Pancreas (tissue), 10 donors: ENCODE results near the gene CDH7. TPM values are rescaled to one million over a fixed set of nuclear protein-coding genes. Genes with fewer than 3 reads are reported as not detected.
A peak's percentile ranks its signal among the peaks of the same experiment; 100 is the strongest.

Experiments used
- ATAC-seq, 4 donors: fragments of 200-7000 bp; cut with Tn5 transposase; one replicate each; pipeline versions ENCODE4 v1.8.0 to v1.9.1; 2020; ENCODE audit warnings: mild to moderate bottlenecking in 4 of 4, moderate library complexity in 4 of 4
- DNase-seq, 6 donors: peaks; one replicate each; pipeline ENCODE4 v3.0.0-alpha.2; 2020
- FAIRE-seq: peaks from 2 replicates; lab custom pipeline; 2012; peaks lifted over from hg19 to GRCh38; lab: Jason Lieb, UNC
- H3K27ac ChIP-seq, 4 donors: fragments of 200-600 bp; sonication (generic); 1 replicate in 3 of 4; 2 replicates in 1 of 4; pipeline versions ENCODE4 v1.5.0 to v1.8.0; 2020
- H3K27me3 ChIP-seq, 4 donors: fragments of 200-600 bp; one replicate each; pipeline ENCODE4 v1.8.0; 2021
- H3K36me3 ChIP-seq, 3 donors: fragments of 200-600 bp; sonication (generic) in 1 of 3; one replicate each; pipeline versions ENCODE4 v1.5.0 to v1.8.0; 2020 to 2021
- H3K4me1 ChIP-seq, 3 donors: fragments of 200-600 bp; one replicate each; pipeline ENCODE4 v1.8.0; 2021
- H3K4me3 ChIP-seq, 4 donors: fragments of 200-600 bp; sonication (generic) in 2 of 4; one replicate each; pipeline versions ENCODE4 v1.5.0 to v1.8.0; 2020 to 2021
- H3K9me3 ChIP-seq, 4 donors: fragments of 200-600 bp; one replicate each; pipeline ENCODE4 v1.8.0; 2021
- WGBS, 2 donors: extraction: QIAGEN DNeasy Blood & Tissue Kit; methylation state at CpG; one replicate each; pipeline ENCODE4 v1.1.7; 2013; 5-methylcytosine and 5-hydroxymethylcytosine counted together
- intact Hi-C, 3 donors: fragments of 100-400 bp; cut with DNase I; formaldehyde crosslinking; loops; one replicate each; pipeline versions ENCODE4 v1.11.1 to v1.14.2; 2022
- polyA plus RNA-seq, 2 donors: library from polyadenylated mRNA; stranded (reverse); fragments of 200-250 nt; gene quantifications; one replicate each; pipeline ENCODE4 v1.2.3, GENCODE V29; 2013
- total RNA-seq, 6 donors: library from RNA; stranded (reverse); fragmentation: NEBNext Ultra II Directional in 4 of 6; extraction: Animal tissue kit (Norgen Biotek cat#: 25700) in 4 of 6; gene quantifications; one replicate each; pipeline versions ENCODE4 v1.2.1 to v1.2.4, GENCODE V29; 2021 to 2023
- TF ChIP-seq, protein P1 (sequence below), 4 donors: fragments of 200-600 bp; sonication (generic) in 3 of 4; IDR thresholded peaks; one replicate each; pipeline versions ENCODE4 v1.5.0 to v1.8.0; 2021; ENCODE audit warnings: antibody characterized with exemption in 4 of 4
- donor health status: healthy with polysubstance abuse.
- donor health status: DM: no; HTN: no; CAD: no; lungs with moderate emphysema.
- donor health status: DM: no; HTN: no; CAD: no.
- donor health status: control.
- donor health status: control.
- donor health status: Bipolar disorder and iron deficiency.
- donor health status: DM: yes; HTN: yes; CAD: no.
- donor health status: DM: no; HTN: no; CAD: no.
- donor health status: DM: no; HTN: no; CAD: no.
- donor health status: DM: yes; HTN: yes; CAD: no.

Gene CDH7
- total and polyA plus RNA-seq, 8 donors: not detected

DNA sequence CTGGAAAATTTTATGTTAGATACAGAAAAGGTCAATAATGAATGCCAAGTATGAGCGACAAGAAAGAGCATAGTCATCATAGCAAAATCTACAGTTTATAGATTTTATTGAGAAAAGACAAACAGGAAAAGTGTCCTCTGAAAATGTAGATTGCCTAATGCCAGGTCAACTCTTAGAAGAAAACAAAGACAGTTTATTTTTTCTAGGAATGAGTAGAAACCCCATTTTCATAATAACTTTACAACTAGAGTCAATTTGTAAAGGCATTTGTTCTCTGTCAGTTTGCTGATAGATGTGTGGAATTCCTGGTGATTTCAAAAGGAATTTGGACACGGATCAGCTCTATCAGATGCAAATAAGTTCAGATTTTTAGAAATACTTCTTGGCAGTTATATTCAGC lies 16.6 kb downstream of the CDH7 start:
- FAIRE-seq (no peak), ATAC-seq (no peak), DNase-seq (no peak)
- WGBS, 2 donors: 37 to 57% methylated on average over 2 of the region's 2 CpGs
- H3K27me3 ChIP-seq: no peaks in the 10 kb centered on the region
- intact Hi-C loops: no loop called here
- no peaks in the 10 kb centered on the region for H3K36me3 ChIP-seq
- no peak overlapping the region for H3K27ac ChIP-seq
- H3K4me3 ChIP-seq: no peak overlapping the region
- no peaks in the 10 kb centered on the region for H3K9me3 ChIP-seq
- TF ChIP-seq, protein P1, sequence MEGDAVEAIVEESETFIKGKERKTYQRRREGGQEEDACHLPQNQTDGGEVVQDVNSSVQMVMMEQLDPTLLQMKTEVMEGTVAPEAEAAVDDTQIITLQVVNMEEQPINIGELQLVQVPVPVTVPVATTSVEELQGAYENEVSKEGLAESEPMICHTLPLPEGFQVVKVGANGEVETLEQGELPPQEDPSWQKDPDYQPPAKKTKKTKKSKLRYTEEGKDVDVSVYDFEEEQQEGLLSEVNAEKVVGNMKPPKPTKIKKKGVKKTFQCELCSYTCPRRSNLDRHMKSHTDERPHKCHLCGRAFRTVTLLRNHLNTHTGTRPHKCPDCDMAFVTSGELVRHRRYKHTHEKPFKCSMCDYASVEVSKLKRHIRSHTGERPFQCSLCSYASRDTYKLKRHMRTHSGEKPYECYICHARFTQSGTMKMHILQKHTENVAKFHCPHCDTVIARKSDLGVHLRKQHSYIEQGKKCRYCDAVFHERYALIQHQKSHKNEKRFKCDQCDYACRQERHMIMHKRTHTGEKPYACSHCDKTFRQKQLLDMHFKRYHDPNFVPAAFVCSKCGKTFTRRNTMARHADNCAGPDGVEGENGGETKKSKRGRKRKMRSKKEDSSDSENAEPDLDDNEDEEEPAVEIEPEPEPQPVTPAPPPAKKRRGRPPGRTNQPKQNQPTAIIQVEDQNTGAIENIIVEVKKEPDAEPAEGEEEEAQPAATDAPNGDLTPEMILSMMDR (IDR thresholded peaks at IDR 0.05): no peak
- H3K4me1 ChIP-seq: no peaks in the 10 kb centered on the region

DNA sequence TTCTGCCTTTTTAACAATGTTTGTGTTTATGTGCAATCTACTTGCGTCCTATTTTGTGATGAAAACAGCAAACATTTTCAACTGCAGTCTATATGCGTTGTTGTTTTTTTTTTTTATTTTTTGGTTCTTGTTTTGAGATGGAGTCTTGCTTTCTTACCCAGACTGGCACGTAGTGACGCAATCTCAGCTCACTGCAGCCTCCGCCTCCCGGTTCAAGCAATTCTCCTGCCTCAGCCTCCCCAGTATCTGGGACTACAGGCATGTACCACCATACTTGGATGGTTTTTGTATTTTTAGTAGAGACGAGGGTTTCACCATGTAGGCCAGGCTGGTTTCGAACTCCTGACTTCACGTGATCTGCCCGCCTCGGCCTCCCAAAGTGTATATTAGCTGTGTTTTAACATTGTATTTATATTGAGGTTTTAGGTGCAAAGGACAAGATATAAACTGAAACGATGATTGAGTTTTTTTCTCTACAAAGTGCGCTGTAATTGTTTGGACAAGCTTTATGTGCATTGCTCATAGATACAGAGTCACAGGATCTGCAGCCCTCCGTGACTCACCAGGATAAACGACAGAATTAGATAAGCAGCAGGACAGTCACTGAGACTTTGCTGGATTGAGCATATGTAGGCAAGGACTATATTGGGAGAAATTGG lies 17.4 kb downstream of the CDH7 start:
- Histone ChIP-seq H3K4me1 (no peaks in the 10 kb centered on the region), H3K27ac (no peak overlapping the region), H3K4me3 (no peak overlapping the region), H3K9me3 (no peaks in the 10 kb centered on the region), H3K36me3 (no peaks in the 10 kb centered on the region), H3K27me3 (no peaks in the 10 kb centered on the region)
- no peak for DNase-seq
- intact Hi-C loops: no loop called here
- no peak for ATAC-seq
- TF ChIP-seq, protein P1 (IDR thresholded peaks at IDR 0.05): no peak
- 69 to 82% methylated on average over 15 of the region's 15 CpGs for WGBS, 2 donors
- no peak for FAIRE-seq

DNA sequence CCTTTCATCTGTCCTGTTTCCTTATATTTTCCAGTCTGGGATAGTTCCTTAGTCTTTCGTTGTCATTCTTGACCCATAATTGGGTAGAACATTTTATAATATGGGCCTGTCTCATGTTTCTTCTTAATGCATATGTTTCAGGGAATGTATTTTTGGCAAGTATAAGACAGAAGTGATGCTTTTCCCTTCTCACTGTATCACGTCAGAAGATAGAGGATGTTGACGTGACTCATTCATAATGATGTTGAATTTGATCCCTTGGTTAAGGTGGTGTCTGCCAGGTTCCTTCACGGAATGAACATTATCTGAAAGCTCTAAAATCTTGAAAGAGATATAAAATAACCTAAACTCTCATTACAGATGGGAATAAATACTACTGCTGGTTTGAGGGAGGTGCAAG lies 18.8 kb downstream of the CDH7 start:
- Histone ChIP-seq H3K4me3 (no peak overlapping the region), H3K36me3 (no peaks in the 10 kb centered on the region), H3K27ac (no peak overlapping the region), H3K27me3 (no peaks in the 10 kb centered on the region), H3K4me1 (no peaks in the 10 kb centered on the region), H3K9me3 (no peaks in the 10 kb centered on the region)
- DNase-seq (no peak), FAIRE-seq (no peak), ATAC-seq (no peak)
- TF ChIP-seq, protein P1 (IDR thresholded peaks at IDR 0.05): no peak
- intact Hi-C loops: no loop called here
- 65 to 79% methylated on average over 4 of the region's 4 CpGs for WGBS, 2 donors

DNA sequence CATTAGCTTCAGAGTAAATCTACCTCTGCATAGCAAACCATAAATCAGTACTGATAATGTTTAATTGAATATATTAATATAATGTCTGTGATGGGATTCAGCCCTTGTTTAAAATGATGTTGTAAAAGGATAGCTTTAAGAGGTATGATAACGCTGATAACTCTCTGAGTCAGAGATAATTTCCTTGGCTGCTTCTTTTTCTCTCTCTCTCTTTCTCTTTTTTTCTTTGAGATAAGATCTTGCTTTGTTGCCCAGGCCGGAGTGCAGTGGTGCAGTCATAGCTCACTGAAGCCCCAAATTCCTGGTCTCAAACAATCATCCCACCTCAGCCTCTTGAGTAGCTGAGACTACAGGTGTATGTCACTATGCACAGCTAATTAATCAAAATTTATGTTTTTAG lies 35.7 kb downstream of the CDH7 start:
- TF ChIP-seq, protein P1 (IDR thresholded peaks at IDR 0.05): no peak
- FAIRE-seq: no peak
- 51 to 73% methylated on average over 2 of the region's 2 CpGs for WGBS, 2 donors
- no peak for ATAC-seq
- H3K9me3 ChIP-seq: no peaks in the 10 kb centered on the region
- DNase-seq: no peak
- H3K4me1 ChIP-seq: no peaks in the 10 kb centered on the region
- intact Hi-C loops: no loop called here
- H3K4me3 ChIP-seq: no peak overlapping the region
- H3K27me3 ChIP-seq: no peaks in the 10 kb centered on the region
- no peaks in the 10 kb centered on the region for H3K36me3 ChIP-seq
- H3K27ac ChIP-seq: no peak overlapping the region

DNA sequence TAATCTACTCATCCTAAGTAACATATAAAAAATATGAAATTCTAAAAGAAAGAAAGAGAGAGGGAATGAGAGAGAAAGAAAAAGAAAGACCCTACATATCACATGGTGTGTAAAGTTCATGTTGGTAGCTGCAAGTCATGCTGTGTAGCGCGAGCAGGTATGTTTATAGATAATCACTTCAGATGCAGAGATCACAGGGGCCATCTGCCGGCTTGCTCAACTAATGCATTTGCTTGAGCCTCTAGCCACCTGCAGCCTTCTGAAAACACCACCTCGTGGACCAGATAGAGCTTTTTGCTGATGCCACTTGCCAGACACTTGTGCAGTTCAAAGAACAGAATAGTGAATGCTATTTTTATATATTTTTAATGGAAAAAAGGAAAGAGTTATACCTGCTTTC lies 37.6 kb downstream of the CDH7 start:
- Histone ChIP-seq H3K4me1 (no peaks in the 10 kb centered on the region), H3K9me3 (no peaks in the 10 kb centered on the region), H3K27ac (no peak overlapping the region), H3K4me3 (no peak overlapping the region), H3K27me3 (no peaks in the 10 kb centered on the region), H3K36me3 (no peaks in the 10 kb centered on the region)
- FAIRE-seq (no peak), ATAC-seq (peak in 1 of 4 donors; percentile 49), DNase-seq (no peak)
- TF ChIP-seq, protein P1 (IDR thresholded peaks at IDR 0.05): no peak
- 24 to 25% methylated on average over 4 of the region's 4 CpGs for WGBS, 2 donors
- intact Hi-C loops: no loop called here
